K562 (cell line): ENCODE measurements around the gene KIF1A.

Experiments used
- GATAD2A ChIP-seq: fragments of 450-650 bp; IDR thresholded peaks from 2 replicates; pipeline ENCODE4 v1.6.1; 2017
- HSF4 ChIP-seq: fragments of 250-450 bp; sonication (Bioruptor Pico); IDR thresholded peaks from 2 replicates; pipeline ENCODE4 v2.1.2; 2022; ENCODE audit warnings: mild to moderate bottlenecking, moderate library complexity, borderline replicate concordance
- POLR2A ChIP-seq: fragments of 450-650 bp; conservative IDR thresholded peaks from 2 replicates; pipeline ENCODE4 v1.6.1; 2016
- RFX5 ChIP-seq: IDR thresholded peaks from 2 replicates; pipeline ENCODE4 v1.6.1; 2011; ENCODE audit warnings: low read depth, mild to moderate bottlenecking, improper control_type of control experiment, low read length
- U2AF1 ChIP-seq: fragments of 200-400 bp; formaldehyde crosslinking; optimal IDR thresholded peaks from 2 replicates; pipeline ENCODE3; 2017; ENCODE audit warnings: mild to moderate bottlenecking, low read depth, low read length, moderate library complexity
- YY1 ChIP-seq, 3 experiments: IDR thresholded peaks; 2 replicates each; pipeline ENCODE4 v1.6.1; 2011; ENCODE audit warnings: low read length in 2 of 3, mild to moderate bottlenecking in 2 of 3, moderate library complexity in 2 of 3, borderline replicate concordance in 1 of 3, control low read depth in 1 of 3, low read depth in 1 of 3; ENCODE audit not compliant: insufficient read depth in 3 of 3, insufficient replicate concordance in 2 of 3, control insufficient read depth in 1 of 3, insufficient read length in 1 of 3; ENCODE audit errors: extremely low read depth in 1 of 3
- ZBTB17 ChIP-seq: fragments of 450-650 bp; formaldehyde crosslinking; IDR thresholded peaks from 2 replicates; pipeline ENCODE4 v1.4.0; 2020; ENCODE audit warnings: mild to moderate bottlenecking
- ZNF75A ChIP-seq: fragments of 450-650 bp; formaldehyde crosslinking; IDR thresholded peaks from 2 replicates; pipeline ENCODE4 v1.4.0; 2020; ENCODE audit warnings: mild to moderate bottlenecking
- TF ChIP-seq, protein P1 (sequence below): sonication (generic); formaldehyde crosslinking; IDR thresholded peaks from 2 replicates; pipeline ENCODE4 v1.9.0; 2022; ENCODE audit warnings: mild to moderate bottlenecking, missing genetic modification reagents
- TF ChIP-seq, protein P2 (sequence below): fragments of 250-450 bp; sonication (Bioruptor Pico); IDR thresholded peaks from 2 replicates; pipeline ENCODE4 v1.5.0; 2020; ENCODE audit warnings: mild to moderate bottlenecking, borderline replicate concordance
- TF ChIP-seq, protein P3 (sequence below), 3 experiments: IDR thresholded peaks in 2 of 3; conservative IDR thresholded peaks in 1 of 3; 2 replicates each; pipeline ENCODE4 v1.5.1; 2011 to 2012; ENCODE audit warnings: low read length in 3 of 3, mild to moderate bottlenecking in 3 of 3, control low read depth in 2 of 3, improper control_type of control experiment in 1 of 3, inconsistent platforms in 1 of 3, low read depth in 1 of 3, mixed read lengths in 1 of 3, moderate library complexity in 1 of 3; ENCODE audit not compliant: insufficient read depth in 2 of 3
- TF ChIP-seq, protein P4 (sequence below): sonication (generic); formaldehyde crosslinking; IDR thresholded peaks from 2 replicates; pipeline ENCODE4 v1.8.1; 2023; ENCODE audit warnings: mild to moderate bottlenecking, missing genetic modification reagents
- TF ChIP-seq, protein P5 (sequence below): sonication (generic); formaldehyde crosslinking; IDR thresholded peaks from 2 replicates; pipeline ENCODE4 v1.8.0; 2023; ENCODE audit warnings: mild to moderate bottlenecking, missing genetic modification reagents

DNA sequence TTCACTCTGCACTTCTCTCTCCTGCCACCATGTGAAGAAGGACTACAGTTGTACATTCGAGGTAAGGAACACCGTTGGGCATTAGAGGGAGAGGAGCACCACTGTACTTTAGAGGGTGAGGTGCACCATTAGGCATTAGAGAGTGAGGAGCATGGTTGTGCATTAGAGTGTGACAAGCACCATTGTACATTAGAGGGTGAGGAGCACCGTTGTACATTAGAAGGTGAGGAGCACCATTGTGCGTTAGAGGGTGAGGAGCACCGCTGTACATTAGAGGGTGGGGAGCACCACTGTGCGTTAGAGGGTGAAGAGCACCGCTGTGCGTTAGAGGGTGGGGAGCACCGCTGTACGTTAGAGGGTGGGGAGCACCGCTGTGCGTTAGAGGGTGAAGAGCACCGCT lies 27.8 kb upstream of the KIF1A start:
- TF ChIP-seq HSF4 (no peak), POLR2A (no peak), ZBTB17 (CRISPR knock-in tag) (no peak), YY1 (IDR thresholded peaks at IDR 0.05; ENCODE audit: borderline replicate concordance in 1 of 3, control insufficient read depth in 1 of 3, extremely low read depth in 1 of 3, insufficient read depth in 3 of 3, insufficient read length in 1 of 3, insufficient replicate concordance in 2 of 3, low read depth in 1 of 3, low read length in 2 of 3) (no peak), GATAD2A (no peak), U2AF1 (no peak), ZNF75A (no peak), RFX5 (no peak)
- TF ChIP-seq, protein P1, sequence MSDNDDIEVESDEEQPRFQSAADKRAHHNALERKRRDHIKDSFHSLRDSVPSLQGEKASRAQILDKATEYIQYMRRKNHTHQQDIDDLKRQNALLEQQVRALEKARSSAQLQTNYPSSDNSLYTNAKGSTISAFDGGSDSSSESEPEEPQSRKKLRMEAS (CRISPR knock-in tag): no peak
- TF ChIP-seq, protein P2, sequence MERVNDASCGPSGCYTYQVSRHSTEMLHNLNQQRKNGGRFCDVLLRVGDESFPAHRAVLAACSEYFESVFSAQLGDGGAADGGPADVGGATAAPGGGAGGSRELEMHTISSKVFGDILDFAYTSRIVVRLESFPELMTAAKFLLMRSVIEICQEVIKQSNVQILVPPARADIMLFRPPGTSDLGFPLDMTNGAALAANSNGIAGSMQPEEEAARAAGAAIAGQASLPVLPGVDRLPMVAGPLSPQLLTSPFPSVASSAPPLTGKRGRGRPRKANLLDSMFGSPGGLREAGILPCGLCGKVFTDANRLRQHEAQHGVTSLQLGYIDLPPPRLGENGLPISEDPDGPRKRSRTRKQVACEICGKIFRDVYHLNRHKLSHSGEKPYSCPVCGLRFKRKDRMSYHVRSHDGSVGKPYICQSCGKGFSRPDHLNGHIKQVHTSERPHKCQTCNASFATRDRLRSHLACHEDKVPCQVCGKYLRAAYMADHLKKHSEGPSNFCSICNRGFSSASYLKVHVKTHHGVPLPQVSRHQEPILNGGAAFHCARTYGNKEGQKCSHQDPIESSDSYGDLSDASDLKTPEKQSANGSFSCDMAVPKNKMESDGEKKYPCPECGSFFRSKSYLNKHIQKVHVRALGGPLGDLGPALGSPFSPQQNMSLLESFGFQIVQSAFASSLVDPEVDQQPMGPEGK: no peak
- TF ChIP-seq, protein P3, sequence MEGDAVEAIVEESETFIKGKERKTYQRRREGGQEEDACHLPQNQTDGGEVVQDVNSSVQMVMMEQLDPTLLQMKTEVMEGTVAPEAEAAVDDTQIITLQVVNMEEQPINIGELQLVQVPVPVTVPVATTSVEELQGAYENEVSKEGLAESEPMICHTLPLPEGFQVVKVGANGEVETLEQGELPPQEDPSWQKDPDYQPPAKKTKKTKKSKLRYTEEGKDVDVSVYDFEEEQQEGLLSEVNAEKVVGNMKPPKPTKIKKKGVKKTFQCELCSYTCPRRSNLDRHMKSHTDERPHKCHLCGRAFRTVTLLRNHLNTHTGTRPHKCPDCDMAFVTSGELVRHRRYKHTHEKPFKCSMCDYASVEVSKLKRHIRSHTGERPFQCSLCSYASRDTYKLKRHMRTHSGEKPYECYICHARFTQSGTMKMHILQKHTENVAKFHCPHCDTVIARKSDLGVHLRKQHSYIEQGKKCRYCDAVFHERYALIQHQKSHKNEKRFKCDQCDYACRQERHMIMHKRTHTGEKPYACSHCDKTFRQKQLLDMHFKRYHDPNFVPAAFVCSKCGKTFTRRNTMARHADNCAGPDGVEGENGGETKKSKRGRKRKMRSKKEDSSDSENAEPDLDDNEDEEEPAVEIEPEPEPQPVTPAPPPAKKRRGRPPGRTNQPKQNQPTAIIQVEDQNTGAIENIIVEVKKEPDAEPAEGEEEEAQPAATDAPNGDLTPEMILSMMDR (IDR thresholded peaks at IDR 0.05 in 2 of 3, conservative IDR thresholded peaks at IDR 0.05 in 1 of 3; ENCODE audit: insufficient read depth in 2 of 3, low read depth in 1 of 3, low read length in 3 of 3): no peak
- TF ChIP-seq, protein P4, sequence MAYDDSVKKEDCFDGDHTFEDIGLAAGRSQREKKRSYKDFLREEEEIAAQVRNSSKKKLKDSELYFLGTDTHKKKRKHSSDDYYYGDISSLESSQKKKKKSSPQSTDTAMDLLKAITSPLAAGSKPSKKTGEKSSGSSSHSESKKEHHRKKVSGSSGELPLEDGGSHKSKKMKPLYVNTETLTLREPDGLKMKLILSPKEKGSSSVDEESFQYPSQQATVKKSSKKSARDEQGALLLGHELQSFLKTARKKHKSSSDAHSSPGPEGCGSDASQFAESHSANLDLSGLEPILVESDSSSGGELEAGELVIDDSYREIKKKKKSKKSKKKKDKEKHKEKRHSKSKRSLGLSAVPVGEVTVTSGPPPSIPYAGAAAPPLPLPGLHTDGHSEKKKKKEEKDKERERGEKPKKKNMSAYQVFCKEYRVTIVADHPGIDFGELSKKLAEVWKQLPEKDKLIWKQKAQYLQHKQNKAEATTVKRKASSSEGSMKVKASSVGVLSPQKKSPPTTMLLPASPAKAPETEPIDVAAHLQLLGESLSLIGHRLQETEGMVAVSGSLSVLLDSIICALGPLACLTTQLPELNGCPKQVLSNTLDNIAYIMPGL: no peak
- TF ChIP-seq, protein P5, sequence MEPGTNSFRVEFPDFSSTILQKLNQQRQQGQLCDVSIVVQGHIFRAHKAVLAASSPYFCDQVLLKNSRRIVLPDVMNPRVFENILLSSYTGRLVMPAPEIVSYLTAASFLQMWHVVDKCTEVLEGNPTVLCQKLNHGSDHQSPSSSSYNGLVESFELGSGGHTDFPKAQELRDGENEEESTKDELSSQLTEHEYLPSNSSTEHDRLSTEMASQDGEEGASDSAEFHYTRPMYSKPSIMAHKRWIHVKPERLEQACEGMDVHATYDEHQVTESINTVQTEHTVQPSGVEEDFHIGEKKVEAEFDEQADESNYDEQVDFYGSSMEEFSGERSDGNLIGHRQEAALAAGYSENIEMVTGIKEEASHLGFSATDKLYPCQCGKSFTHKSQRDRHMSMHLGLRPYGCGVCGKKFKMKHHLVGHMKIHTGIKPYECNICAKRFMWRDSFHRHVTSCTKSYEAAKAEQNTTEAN (CRISPR knock-in tag): no peak
